HG03045 (cell line): Measurements from ENCODE around the gene SPNS3.

Experiments
- ATAC-seq: cut with Tn5 transposase; IDR thresholded peaks from one replicate; pipeline ENCODE4 v1.9.1; 2021; ENCODE audit warnings: mild to moderate bottlenecking, moderate library complexity; ENCODE audit not compliant: unreplicated experiment

Gene SPNS3

GRCh38 chr17:4465786-4466185, 32.0 kb downstream of the SPNS3 start:
- no peak for ATAC-seq

DNA sequence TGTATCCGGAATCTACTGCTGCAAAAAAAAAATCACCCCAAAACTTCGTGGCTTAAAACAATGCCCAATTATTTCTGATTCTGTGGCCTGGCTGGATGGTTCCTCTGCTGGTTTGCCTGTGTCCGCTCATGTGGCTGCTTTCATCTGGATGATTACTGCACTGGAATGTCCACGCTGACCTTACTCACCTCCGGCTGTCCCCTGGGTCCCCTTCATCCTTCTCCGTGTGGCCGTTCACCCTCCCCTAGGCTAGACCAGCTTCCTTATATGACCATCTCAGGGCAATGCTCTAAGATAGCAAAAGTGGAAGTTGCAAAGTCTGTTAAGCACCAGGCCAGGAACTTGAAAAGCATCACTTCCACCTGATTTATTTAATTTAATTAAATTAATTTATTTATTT, 33.5 kb downstream of the SPNS3 start:
- no peak for ATAC-seq

DNA sequence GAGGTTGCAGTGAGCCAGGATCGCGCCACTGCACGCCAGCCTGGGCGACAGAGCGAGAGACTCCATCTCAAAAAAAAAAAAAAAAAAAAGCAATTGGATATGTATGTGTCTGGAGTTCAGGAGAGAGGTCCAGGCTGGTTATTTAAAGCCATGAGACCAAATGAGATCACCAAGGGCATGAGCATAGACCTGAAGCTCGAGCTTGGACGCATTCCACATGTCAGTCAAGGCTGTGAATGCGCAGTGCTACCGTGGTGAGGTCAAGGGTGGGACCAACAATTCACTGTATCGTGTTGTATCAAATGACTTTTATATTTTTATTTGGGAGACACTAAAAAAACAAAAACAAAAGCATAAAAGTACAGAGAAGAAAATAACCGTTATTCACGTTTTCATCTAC, 35.8 kb downstream of the SPNS3 start:
- no peak for ATAC-seq

- ATAC-seq: no peak
Measured at GRCh38 chr17:4472286-4472685, 38.5 kb downstream of the SPNS3 start.

GRCh38 chr17:4474093-4474492, 40.4 kb downstream of the SPNS3 start:
- no peak for ATAC-seq

DNA sequence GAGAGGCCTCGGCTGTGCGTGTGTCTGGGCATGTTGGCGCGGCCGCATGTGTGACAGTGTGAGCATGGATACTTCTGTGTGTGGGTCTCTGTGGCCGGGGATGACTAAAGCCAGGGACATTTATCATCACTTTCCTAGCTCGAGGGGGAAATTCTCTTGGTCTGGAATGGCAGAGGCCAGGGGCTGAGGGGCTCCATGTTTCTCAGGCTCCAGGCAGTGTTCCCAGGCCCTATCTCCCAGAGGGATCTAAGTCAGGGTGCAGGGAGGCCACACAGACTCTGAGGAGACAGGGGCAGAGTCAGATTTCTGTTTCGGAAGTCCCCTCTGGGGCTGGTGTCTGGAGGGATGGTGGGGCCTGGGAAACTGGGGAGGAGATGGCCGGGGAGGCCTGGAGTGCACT, 41.3 kb downstream of the SPNS3 start:
- no peak for ATAC-seq

GRCh38 chr17:4475463-4475862, 41.7 kb downstream of the SPNS3 start:
- no peak for ATAC-seq

GRCh38 chr17:4476017-4476416, 42.3 kb downstream of the SPNS3 start:
- ATAC-seq: no peak

GRCh38 chr17:4476511-4477070, 42.9 kb downstream of the SPNS3 start:
- ATAC-seq: no peak

DNA sequence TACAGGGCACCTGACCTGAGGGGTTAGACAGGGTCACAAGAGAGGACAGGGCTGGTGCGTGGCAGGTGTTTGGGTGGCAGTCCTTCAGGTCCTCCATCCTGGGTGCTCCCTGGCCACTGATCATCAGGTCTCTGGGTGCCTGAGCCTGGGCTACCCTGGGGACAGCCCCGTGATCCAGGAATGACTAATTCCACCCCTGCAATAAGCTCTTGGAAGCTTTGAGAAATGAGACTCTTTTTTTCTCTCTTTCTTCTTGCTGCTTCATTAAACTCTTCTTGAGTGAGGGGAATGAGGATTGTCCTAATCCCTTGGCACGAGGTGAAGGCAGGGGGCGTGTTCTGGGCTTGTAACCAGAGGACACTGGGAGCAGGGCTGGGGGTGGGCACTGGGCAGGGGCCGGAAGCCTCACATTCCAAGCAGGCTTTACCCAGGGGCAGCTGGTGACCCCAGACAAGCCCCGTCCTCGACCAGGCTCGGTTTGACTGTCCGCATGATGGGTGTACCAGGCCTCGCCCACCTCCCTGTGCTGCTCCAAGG, 43.6 kb downstream of the SPNS3 start:
- ATAC-seq: no peak

DNA sequence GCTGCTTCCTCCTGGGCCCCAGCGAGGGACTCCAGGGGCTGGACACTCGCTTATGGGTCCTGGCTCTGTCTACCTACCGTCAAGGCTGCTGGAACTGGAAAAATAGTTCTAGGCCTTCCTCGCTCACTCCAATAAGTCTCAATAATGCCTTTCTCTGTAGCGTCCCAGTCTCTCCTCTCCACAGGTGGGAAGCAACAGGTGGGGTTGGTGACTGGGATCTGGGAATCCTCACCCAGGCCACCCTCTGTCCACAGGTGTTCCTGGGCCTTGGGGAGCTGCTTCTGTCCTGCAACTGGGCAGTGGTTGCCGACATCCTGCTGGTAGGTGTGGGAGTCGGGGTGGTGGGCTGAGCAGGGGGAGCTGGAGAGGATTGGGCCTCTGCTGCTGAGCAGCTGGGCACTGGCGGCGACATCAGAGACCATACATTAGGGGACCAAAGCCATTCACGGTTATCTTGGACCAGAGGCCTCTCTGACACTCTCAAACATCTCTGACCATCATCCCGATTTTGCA, 44.6 kb downstream of the SPNS3 start:
- no peak for ATAC-seq

- ATAC-seq: no peak
Measured at GRCh38 chr17:4479340-4479981, 45.7 kb downstream of the SPNS3 start.

- no peak for ATAC-seq
Measured at GRCh38 chr17:4479982-4480751, 46.4 kb downstream of the SPNS3 start.

DNA sequence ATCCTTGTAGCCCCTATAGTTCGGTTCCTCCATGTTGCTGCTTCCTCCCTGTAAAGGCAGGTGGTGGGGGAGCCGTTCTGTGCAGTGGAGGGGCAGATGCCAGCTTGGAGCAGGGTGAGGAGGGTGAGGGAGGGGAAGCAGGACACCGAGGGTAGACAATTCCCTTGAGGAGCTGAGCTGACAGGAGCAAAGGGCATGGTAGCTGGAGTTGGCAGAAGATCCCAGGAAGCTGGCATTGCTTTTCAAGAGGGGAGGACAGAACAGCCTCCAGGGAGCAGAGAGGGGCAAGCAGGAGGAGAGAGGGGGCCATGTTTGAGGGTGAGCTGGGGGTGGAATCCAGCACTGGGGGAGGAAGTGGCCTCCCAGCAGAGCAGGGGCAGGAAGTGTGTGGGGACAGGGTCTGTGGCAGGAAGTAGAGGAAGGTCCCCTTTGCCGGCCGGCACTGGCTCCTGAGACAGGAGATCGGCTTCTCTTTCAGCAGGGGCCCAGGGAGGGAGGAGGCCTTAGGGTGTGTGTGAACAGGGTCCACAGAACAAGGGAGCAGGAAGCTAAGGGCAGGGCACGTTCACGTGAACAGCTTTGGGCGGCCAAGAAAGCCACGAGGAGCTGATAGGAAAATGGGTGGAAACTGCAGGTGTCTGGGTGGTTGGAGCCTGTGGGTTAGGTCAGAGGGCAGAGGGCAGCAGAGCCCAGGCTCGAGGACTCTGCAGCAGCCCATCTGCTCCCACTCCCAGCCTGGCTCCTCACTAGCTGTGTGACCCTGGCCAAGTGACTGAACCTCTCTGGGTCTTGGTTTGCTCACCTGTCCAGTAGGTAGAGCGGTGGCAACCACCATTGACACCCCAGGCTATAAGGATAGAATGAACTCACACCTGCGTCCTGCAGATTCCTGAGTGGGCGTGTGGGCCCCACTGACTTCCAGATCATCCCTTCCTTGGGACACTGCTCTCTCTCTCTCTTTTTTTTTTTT, 47.5 kb downstream of the SPNS3 start:
- no peak for ATAC-seq

- ATAC-seq: no peak
Measured at GRCh38 chr17:4482338-4483011, 48.7 kb downstream of the SPNS3 start.

DNA sequence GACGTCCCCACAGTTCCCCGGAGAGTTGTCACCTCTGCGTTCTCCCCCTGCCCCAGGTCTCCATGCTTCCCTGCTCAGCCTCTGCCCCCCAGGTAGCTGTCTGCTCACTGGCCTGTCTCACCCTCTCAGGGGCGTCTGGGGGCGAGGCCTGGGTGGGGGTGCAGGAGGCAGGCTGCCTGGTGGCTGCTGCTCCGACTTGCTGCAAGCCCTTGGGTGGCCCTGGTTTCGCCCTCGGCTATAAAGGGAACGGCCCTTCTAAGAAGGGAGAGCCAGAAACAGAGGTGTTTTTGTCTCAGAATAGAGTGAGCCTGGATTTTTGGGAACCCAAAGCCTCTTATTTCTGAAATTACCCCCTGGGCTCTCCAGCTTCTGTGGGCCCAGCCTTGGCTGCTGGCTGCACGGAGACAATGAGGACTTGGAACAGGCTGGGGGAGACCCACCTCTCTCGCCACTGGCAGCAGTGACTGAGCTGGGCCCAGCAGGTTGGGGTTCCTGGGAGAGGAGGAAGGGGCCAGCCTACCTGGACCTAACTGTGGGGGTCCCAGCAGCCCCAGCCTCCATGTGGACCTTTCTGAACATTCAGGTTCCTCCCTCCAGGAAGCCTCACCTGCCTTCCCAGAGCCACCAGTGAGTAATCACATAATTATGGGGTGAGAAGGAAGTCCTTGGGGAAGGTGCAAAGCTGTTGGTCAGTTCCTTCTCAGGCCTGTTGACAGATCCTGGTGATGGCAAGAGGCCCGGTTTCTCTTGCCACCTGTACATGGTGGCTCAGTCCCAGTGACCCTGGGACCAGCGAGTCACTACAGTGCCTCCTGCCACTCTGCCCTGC, 49.5 kb downstream of the SPNS3 start:
- no peak for ATAC-seq

- no peak for ATAC-seq
Measured at GRCh38 chr17:4485676-4486646, 52.2 kb downstream of the SPNS3 start.

DNA sequence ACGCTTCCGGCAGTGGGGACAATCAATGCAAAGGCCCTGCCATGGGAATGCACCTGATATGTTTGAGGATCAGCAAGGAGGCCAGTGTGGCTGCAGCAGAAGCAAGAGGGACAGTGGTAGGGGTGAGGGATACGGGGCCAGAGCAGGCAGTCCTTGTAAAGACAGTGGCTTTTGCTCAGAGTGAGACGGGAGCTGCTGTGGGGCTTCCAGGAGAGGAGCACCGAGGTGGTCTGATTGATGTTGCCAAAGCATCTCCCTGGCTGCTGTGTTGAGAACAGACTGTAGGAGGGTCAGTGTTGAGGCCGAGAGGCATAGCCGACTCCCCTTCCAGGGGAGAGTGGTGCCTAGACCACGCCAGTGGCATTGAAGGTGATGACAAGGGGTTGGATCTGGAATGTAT, 53.6 kb downstream of the SPNS3 start:
- no peak for ATAC-seq
